NCI-H1417 (cell line): Measurements from ENCODE around the gene FGGY.
A peak's percentile ranks its signal among the peaks of the same experiment; 100 is the strongest.
"Not testable (repeated sequence)": the region's sequence is repeated elsewhere in the genome, so short reads cannot be mapped to it uniquely, and the experiment has no call there.

ENCODE experiments used
- DNase-seq, 3 experiments: peaks; one replicate each; lab custom pipeline; 2025; lab: John Stamatoyannopoulos, UW

FGGY gene

DNA sequence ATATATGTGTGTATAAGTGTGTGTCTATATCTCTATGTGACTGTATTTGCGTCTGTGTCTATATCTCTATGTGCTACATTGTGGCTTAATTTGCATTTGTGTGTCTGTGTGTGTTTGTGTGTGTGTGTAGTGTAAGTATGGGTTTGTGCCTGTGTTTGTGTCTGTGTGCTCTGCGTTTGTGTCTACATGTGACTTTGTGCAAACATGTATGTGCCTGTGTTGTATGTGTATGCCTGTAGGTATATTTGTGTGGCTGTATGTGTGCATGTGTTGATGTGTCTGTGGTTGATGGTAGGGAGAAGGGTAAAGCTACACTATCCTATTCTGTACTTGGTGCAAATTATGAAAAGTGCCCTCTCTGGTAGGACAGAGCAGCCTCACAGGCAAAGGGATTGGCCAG lies 7.3 kb upstream of the FGGY start:
- DNase-seq: no peak

- peak in 2 of 3 experiments; percentile 10 to 13 for DNase-seq
These were observed 6.5 kb upstream of the FGGY start for GRCh38 chr1:59290193-59290949.

DNA sequence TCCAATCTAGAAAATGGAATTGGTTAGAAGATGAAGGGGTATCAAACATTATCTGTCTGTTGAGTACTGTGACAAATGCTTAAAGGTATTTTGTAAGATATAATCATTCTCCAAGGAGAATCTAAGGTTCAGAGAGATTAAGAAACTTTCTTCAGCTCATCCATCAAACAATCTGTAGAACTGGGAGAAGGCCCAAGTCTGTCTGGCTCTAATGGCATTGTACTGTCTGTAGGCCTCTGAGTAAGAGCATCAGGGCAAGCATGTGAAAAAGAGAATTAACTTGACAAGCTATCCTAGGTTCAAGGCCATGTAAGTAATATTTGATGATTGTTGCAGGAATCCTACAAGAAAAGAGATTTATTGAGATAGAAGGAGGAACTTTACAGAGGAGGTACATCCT lies 5.3 kb upstream of the FGGY start:
- no peak for DNase-seq

GRCh38 chr1:59292562-59292961 lies 4.3 kb upstream of the FGGY start:
- DNase-seq: no peak

DNA sequence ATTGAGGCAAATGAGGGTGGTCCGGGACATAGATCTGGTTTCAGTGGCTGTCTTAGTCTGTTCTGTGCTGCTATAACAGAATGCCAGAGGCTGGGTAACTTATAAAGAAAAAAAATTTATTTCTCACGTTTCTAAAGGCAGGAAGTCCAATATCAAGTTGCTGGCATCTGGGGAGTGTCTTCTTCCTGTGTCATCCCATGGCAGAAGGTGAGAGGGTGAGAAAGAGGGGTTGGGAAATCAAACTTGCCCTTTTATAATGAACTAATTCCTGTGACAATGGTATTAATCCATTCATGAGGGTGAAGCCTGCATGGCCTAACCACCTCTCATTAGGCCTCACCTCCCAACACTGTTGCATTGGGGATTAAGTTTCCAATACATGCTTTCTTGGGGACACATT lies 3.7 kb upstream of the FGGY start:
- DNase-seq: no peak

DNA sequence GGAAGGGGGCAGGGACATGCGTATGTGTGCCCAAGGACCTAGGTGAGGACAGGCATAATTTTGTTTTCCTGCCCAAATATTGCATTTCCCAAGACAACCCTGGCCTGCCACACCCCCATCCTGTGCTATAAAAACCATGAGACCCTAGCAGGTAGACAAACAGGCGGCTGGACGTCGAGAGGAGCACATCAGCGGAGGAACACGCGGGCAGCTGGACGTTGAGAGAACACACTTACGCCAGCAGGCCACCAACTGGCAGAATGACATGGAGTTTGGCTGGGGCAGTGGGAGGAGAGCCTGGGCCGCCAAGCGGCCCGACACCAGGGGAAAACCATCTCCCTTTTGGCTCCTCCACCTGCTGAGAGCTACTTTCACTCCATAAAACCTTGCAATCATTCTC lies 3.0 kb upstream of the FGGY start:
- no peak for DNase-seq

DNA sequence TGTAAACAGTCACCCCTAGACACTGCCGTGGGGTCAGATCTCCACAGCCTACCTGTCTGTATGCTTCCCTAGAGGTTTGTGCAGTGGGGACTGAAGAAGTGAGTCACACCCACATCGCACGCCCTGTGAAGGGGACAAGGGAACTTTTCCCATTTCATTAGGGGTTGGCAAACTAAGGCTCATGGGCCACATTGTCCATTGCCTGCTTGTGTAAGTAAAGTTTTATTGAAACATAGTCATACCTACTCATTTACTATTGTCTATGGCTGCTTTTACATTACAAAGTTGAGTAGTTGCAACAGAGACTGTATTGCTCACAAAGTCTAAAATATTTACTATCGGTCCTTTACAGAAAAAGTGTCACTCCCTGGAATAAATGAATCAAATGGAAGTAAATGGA lies 2.5 kb upstream of the FGGY start:
- no peak for DNase-seq

DNA sequence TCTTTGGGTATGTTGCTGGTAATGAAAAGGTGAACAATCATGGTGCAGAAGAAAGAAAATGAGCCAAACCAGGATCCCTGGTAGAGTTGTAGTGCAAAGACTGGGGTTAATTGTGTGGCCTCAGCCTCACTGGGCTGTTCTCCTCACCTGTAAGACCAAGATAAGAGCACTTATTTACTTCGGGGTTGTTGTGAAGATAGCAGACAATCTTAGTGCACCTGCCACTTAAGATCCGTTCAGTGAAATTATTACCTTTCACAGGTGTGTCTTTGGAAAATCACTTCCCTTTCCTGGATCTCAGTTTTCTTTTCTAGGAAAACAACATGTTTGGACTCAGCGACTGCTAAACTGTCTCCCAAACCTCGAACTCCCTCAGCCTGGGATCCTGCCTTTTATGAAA lies 1.3 kb upstream of the FGGY start:
- DNase-seq: peak; percentile 28 to 72 (median 54)

DNA sequence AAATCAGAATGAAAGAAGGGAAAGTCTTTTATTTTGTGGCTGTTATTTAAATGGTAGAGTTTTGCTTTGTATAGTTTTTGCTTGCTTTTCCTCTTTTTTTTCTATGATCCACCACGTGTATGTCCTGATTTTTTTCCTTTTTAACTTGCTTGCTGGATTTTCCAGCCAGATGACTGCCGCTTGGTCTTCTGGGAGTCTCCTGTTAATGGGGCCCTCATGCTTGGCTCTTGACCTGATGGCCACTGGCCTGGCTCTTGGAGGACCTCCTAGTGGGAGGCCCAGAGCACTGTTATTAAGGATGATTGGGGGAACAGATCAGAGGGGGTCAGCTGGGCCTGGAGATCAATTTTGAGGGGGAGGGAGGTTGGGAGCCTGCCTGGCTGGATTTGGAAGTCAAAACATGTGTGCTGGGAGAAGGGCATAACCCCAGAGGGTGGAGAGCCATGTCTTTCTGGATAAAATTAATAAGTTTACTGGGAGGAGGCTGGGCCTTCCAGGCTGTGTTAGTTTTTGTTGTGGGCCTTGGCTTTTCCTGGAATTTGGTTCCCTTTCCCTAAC lies 1.2 kb downstream of the FGGY start:
- DNase-seq: no peak

GRCh38 chr1:59298710-59299346 lies 1.9 kb downstream of the FGGY start:
- no peak for DNase-seq

- not testable (repeated sequence) for DNase-seq
These were observed 2.8 kb downstream of the FGGY start for GRCh38 chr1:59299670-59300069.

GRCh38 chr1:59302297-59302696 lies 5.4 kb downstream of the FGGY start:
- DNase-seq: no peak

DNA sequence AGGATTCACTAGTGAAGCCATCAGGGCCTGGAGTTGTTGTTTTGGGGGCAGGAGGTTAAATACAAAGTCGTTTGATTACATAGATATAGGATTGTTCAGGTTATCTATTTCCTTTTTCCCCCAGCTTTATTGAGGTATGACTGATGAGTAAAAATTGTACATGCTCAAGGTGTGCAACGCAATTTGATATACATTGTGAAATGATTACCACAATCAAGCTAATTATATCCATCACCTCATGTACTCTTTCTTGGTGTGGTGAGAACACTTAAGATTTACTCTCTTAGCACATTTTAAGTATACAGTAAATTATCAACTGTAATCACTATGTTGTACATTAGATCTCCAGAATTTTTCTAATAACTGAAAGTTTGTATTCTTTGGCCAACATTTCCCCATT lies 6.0 kb downstream of the FGGY start:
- no peak for DNase-seq

DNA sequence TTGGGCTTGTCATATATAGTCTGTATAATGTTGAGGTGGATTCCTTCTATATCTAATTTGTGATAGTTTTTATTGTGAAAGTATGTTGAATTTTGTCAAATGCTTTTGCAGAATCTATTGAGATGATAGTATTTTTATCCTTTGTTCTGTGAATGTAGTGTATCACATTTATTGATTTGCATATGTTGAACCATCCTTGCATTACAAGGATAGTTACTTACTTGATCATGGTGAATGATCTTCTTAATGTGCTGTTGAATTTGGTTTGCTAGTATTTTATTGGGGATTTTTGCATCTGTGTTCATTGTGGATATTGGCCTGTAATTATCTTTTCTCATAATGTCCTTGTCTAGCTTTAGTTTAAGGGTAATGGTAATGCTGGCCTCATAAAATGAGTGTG lies 8.3 kb downstream of the FGGY start:
- DNase-seq: no peak

DNA sequence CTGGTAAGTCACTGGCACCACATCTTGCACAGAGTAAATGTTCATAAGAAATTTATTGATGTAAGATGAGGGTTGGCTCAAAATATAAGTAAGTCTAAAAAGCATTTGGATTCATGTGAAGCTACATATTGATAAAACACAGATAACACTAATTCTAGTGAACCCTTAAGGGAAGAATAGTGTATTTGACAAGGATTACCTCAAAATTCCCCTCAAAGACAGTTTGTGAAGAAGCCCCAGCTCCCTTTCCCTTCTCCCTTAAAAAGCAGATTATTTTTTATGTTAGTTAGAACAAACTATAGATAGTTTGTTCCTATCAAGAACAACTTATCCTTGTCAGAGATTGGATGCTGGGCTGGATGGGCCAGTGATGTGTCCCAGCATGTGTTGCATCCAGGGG lies 10.7 kb downstream of the FGGY start:
- DNase-seq: no peak

GRCh38 chr1:59308839-59309238 lies 11.9 kb downstream of the FGGY start:
- DNase-seq: no peak

DNA sequence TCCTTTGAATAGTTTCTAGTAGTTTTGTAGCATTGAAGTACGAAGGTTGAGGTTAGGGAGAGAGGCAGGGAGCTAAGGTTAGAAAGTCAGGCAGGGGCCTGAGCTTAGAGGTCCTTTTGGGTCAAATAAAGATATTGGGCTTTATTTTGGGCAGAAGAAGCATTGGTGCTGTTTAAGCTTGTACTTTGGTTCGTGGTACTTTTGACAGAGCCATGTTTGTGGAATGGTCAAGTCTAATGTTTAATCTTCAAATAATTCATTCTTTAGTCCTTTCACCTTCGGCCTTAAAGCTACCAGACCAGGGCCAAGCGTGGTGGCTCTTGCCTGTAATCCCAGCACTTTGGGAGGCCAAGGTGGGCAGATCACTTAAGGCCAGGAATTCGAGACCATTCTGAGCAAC lies 12.5 kb downstream of the FGGY start:
- no peak for DNase-seq

GRCh38 chr1:59309795-59310548 lies 13.1 kb downstream of the FGGY start:
- DNase-seq: no peak

DNA sequence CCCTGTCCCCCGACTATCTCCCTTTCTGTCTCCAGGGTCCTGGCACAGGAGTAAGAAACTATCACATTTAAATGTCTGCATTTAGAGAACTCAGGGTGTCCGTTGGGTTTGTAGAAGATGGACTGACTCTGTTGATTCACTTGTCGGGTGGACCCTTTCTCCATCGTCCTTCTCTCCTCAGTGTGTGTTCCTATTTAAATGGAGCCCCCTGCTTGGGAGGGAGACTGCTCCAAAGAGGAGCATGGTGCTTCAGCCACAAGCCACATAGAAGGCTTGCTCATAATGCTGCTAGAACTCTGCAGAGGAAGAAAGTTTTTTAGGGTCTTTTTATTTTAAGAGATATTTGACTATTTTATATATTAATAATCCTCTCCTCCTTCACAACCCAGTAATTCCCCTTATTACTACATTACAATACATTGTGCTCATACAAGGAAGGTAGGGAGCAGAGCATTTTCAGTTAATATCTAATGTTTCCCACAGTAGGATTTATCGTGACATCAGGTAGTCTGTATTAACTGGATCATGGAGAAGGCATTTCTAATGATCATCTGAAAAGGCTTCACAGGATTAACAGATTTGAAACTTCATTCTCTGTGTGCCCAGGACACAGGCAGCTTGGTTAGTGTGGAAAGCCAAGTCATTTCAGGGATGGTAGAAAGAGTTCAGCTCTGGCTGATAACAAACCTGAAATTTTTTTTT lies 13.8 kb downstream of the FGGY start:
- DNase-seq: no peak

GRCh38 chr1:59314776-59315528 lies 18.1 kb downstream of the FGGY start:
- DNase-seq: no peak
